Measurements from ENCODE around the gene NDUFS8. TPM values are rescaled to one million over a fixed set of nuclear protein-coding genes. Genes with fewer than 3 reads are reported as not detected.

The NDUFS8 gene
- total and polyA plus RNA-seq, 2 donors (not counting 1 experiment from before 2014, with no cell fraction given) = 73.9 to 84.6 TPM

GRCh38 chr11:68021167-68021787 lies 9.2 kb upstream of the NDUFS8 start:
- Histone ChIP-seq H3K27me3 (replicated peaks in 1 of 4; ENCODE audit: control extremely low read depth in 1 of 4, control insufficient read depth in 3 of 4, insufficient read depth in 4 of 4, low read length in 3 of 4) (no peaks in the 10 kb centered on the region), H3K36me3 (replicated peaks in 1 of 2; ENCODE audit: control extremely low read depth in 1 of 2, control insufficient read depth in 1 of 2, extremely low read depth in 1 of 2, insufficient read depth in 2 of 2, low read length in 1 of 2) (no peaks in the 10 kb centered on the region), H4K20me1 (ENCODE audit: control insufficient read depth, insufficient read depth, low read length, poor library complexity, severe bottlenecking) (no peaks in the 10 kb centered on the region), H3K9ac (ENCODE audit: low read length) (no peak overlapping the region), H3K4me3 (ENCODE audit: control extremely low read depth in 1 of 5, extremely low read depth in 1 of 5, insufficient read depth in 1 of 5, low read depth in 2 of 5, low read length in 4 of 5) (no peak overlapping the region), H3K4me2 (replicated peaks; ENCODE audit: low read depth, low read length, poor library complexity, severe bottlenecking) (no peak overlapping the region), H3K79me2 (ENCODE audit: control insufficient read depth, insufficient read depth, low read length) (no peaks in the 10 kb centered on the region), H3K27ac (ENCODE audit: low read length in 2 of 2) (no peak overlapping the region), H3K9me3 (ENCODE audit: control extremely low read depth in 1 of 3, control insufficient read depth in 2 of 3, insufficient read depth in 1 of 3, low read length in 2 of 3) (no peaks in the 10 kb centered on the region), H3K4me1 (ENCODE audit: control insufficient read depth in 2 of 2, insufficient read depth in 2 of 2, low read length in 2 of 2) (no peaks in the 10 kb centered on the region), H2AFZ (ENCODE audit: insufficient read depth, low read depth, low read length, poor library complexity, severe bottlenecking) (no peak overlapping the region)
- peaks cover 6% of the 10 kb centered on the region for H3K27me3 Mint-ChIP-seq
- H3K4me3 Mint-ChIP-seq = no peak overlapping the region
- intact Hi-C loops (cut with micrococcal nuclease) = no loop called here
- H3K27ac Mint-ChIP-seq = no peak overlapping the region
- no peaks in the 10 kb centered on the region for H3K4me1 Mint-ChIP-seq
- WGBS (ENCODE audit: insufficient coverage) = 74% methylated on average over 27 of the region's 27 CpGs
- DNase-seq (no peak), ATAC-seq (ENCODE audit: low read depth) (no peak)
- POLR2A ChIA-PET = no interaction called here
- TF ChIP-seq EZH2 (IDR thresholded peaks at IDR 0.05; ENCODE audit: borderline replicate concordance, insufficient read depth, low read depth, low read length, poor library complexity, severe bottlenecking) = no peak
- TF ChIP-seq, protein P1, sequence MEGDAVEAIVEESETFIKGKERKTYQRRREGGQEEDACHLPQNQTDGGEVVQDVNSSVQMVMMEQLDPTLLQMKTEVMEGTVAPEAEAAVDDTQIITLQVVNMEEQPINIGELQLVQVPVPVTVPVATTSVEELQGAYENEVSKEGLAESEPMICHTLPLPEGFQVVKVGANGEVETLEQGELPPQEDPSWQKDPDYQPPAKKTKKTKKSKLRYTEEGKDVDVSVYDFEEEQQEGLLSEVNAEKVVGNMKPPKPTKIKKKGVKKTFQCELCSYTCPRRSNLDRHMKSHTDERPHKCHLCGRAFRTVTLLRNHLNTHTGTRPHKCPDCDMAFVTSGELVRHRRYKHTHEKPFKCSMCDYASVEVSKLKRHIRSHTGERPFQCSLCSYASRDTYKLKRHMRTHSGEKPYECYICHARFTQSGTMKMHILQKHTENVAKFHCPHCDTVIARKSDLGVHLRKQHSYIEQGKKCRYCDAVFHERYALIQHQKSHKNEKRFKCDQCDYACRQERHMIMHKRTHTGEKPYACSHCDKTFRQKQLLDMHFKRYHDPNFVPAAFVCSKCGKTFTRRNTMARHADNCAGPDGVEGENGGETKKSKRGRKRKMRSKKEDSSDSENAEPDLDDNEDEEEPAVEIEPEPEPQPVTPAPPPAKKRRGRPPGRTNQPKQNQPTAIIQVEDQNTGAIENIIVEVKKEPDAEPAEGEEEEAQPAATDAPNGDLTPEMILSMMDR (IDR thresholded peaks at IDR 0.05) = no peak
- CTCF ChIA-PET = no interaction called here
- no peaks in the 10 kb centered on the region for H3K9me3 Mint-ChIP-seq (ENCODE audit: insufficient read depth)

DNA sequence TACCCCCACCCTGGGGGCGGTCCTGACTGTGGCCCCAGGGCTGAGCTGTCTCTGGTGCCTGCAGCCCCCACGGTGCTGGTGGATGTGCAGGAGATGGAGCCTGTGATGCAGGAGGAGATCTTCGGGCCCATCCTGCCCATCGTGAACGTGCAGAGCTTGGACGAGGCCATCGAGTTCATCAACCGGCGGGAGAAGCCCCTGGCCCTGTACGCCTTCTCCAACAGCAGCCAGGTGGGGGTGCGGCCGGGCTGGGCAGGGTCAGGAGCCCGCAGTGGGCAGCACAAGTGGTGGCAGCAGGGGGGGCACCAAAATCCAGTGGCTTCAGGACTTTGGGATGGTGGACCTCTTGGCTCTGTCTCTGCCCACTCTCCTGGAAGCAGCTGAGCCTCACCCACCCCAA lies 8.0 kb upstream of the NDUFS8 start:
- ChIA-PET POLR2A (no interaction called here), CTCF (interaction anchor here (0.6 kb wide), 1 partner anchor 161 kb away, joined by 3 read pairs; no protein-coding TSS in a partner anchor)
- Histone ChIP-seq H3K9me3 (ENCODE audit: control extremely low read depth in 1 of 3, control insufficient read depth in 2 of 3, insufficient read depth in 1 of 3, low read length in 2 of 3) (no peaks in the 10 kb centered on the region), H3K79me2 (ENCODE audit: control insufficient read depth, insufficient read depth, low read length) (no peaks in the 10 kb centered on the region), H3K27me3 (replicated peaks in 1 of 4; ENCODE audit: control extremely low read depth in 1 of 4, control insufficient read depth in 3 of 4, insufficient read depth in 4 of 4, low read length in 3 of 4) (no peaks in the 10 kb centered on the region), H2AFZ (ENCODE audit: insufficient read depth, low read depth, low read length, poor library complexity, severe bottlenecking) (no peak overlapping the region), H3K9ac (ENCODE audit: low read length) (no peak overlapping the region), H3K27ac (ENCODE audit: low read length in 2 of 2) (no peak overlapping the region), H4K20me1 (ENCODE audit: control insufficient read depth, insufficient read depth, low read length, poor library complexity, severe bottlenecking) (no peaks in the 10 kb centered on the region), H3K4me2 (replicated peaks; ENCODE audit: low read depth, low read length, poor library complexity, severe bottlenecking) (no peak overlapping the region), H3K36me3 (replicated peaks in 1 of 2; ENCODE audit: control extremely low read depth in 1 of 2, control insufficient read depth in 1 of 2, extremely low read depth in 1 of 2, insufficient read depth in 2 of 2, low read length in 1 of 2) (no peaks in the 10 kb centered on the region), H3K4me3 (ENCODE audit: control extremely low read depth in 1 of 5, extremely low read depth in 1 of 5, insufficient read depth in 1 of 5, low read depth in 2 of 5, low read length in 4 of 5) (no peak overlapping the region), H3K4me1 (ENCODE audit: control insufficient read depth in 2 of 2, insufficient read depth in 2 of 2, low read length in 2 of 2) (no peaks in the 10 kb centered on the region)
- Mint-ChIP-seq H3K27me3 (peaks cover 6% of the 10 kb centered on the region), H3K4me1 (no peaks in the 10 kb centered on the region), H3K27ac (no peak overlapping the region), H3K4me3 (no peak overlapping the region), H3K9me3 (ENCODE audit: insufficient read depth) (no peaks in the 10 kb centered on the region)
- no peak for DNase-seq
- intact Hi-C loops (cut with micrococcal nuclease) = no loop called here
- ATAC-seq (ENCODE audit: low read depth) = no peak
- TF ChIP-seq, protein P1 (IDR thresholded peaks at IDR 0.05) = no peak
- no peak for TF ChIP-seq EZH2 (IDR thresholded peaks at IDR 0.05; ENCODE audit: borderline replicate concordance, insufficient read depth, low read depth, low read length, poor library complexity, severe bottlenecking)
- WGBS (ENCODE audit: insufficient coverage) = 95% methylated on average over 12 of the region's 13 CpGs

All from B cell (primary cell).